NCI-H2029 (cell line): ENCODE measurements around the gene ABCG4.
A peak's percentile ranks its signal among the peaks of the same experiment; 100 is the strongest.
"Not testable (repeated sequence)": the region's sequence is repeated elsewhere in the genome, so short reads cannot be mapped to it uniquely, and the experiment has no call there.

Experiments used
- DNase-seq: peaks from one replicate; lab custom pipeline; 2025; lab: John Stamatoyannopoulos, UW

Gene ABCG4

DNA sequence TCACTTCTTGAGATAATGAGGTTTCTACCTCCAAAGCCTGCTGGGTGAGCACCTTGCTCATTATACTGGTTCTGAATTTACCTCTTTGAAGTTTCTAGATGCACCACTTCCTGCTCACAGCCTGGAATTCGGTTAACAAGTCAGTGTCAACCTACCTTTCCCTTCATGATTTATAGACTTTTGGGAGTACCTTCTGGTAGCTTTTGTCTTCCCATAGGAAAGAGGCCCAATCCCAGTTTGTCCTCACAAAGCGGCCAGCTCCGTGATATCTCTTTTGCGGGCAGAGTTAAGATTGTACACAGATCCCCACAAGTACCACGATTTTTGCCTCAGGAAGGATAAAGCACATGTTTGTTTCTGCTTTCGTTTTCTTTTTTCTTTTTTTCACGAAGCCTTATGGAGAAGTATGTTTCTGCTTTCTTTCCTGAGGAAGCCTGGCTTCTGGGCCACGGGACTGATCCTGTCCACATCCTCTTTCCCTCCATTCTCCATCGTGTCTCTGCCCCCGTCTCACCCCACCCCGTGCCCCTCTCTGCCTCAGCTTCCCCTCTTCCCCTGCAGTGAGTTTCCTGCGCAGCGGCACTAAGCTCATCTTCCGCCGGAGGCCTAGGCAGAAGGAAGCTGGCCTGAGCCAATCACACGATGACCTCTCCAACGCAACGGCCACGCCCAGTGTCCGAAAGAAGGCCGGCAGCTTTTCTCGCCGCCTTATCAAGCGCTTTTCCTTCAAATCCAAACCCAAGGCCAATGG lies 33.2 kb upstream of the ABCG4 start:
- DNase-seq = no peak

- DNase-seq = no peak
Observed at GRCh38 chr11:119116235-119116594, 32.6 kb upstream of the ABCG4 start.

GRCh38 chr11:119116601-119117000 lies 32.3 kb upstream of the ABCG4 start:
- DNase-seq = no peak

DNA sequence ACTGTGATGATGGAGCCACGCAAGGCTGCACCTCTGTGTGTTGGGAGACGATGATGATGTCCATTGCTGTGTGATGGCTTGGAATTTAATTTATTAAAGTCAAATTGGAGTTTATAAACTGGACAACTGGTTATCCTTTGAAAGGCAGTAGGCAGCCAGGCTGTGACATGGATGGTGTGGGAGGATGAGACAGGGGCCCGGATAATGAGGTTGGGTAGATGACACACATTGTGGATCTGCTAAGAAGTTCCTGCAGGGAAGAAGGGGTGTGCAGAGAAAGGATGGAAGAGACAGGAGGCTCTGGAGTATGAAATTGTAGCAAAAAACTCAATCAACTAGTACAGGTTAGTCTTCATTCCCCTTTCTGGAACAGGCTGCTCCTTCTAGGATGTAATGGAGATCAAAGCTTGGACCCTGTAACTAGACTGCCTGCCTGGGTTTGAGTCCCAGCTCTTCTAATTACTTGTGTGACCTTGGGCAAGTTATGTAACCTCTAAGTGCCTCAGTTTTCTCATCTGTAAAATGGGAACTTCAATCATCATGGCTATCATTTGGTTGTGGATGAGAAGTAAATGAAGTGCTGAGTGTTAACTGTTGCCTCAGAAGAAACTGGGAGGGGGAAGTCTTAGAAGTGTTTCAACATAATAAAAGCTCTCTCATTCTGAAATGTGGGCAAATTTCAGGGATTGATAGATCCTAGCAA lies 31.7 kb upstream of the ABCG4 start:
- DNase-seq = no peak

DNA sequence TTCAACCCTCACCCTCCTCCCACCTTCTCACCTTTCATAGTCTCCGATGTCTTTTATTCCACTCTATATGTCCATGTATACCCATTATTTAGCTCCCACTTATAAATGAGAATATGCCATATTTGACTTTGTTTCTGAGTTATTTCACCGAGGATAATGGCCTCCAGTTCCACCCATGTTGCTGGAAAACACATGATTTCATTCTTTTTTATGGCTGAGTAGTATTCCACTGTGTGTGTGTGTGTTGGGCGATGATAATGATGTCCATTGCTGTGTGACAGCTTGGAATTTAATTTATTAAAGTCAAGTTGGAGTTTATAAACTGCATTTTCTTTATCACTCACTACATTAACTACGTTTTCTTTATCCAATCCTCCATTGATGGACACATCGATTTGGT lies 30.6 kb upstream of the ABCG4 start:
- DNase-seq = no peak

- DNase-seq = no peak
Observed at GRCh38 chr11:119118946-119119345, 29.9 kb upstream of the ABCG4 start.

DNA sequence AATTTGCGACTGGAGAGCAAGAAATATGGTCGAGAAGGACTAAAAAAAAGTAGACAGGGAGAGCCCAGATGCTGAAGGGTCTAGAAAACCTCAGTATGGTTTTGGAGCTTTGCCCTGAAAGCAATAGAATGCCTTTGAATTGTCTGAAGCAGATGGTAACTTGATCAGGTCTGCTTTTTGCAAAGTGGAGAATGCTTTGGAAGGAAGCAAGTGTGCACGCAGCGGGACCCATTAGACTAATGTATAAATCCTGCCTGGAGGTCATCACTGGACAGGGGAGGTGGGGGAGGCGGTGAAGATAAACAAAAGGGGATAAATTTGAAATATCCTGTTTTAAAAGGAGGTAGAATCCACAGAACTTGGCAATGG lies 28.2 kb upstream of the ABCG4 start:
- DNase-seq = peak; percentile 12

GRCh38 chr11:119121008-119121810 lies 27.6 kb upstream of the ABCG4 start, which contains the start of gene HINFP:
Gene HINFP, plus strand, starts transcription at chr11:119121580. Its CDS starts 5,365 bp downstream, at chr11:119126945.
- DNase-seq = peak; percentile 99

GRCh38 chr11:119121811-119122124 lies 27.1 kb upstream of the ABCG4 start:
- DNase-seq = no peak

DNA sequence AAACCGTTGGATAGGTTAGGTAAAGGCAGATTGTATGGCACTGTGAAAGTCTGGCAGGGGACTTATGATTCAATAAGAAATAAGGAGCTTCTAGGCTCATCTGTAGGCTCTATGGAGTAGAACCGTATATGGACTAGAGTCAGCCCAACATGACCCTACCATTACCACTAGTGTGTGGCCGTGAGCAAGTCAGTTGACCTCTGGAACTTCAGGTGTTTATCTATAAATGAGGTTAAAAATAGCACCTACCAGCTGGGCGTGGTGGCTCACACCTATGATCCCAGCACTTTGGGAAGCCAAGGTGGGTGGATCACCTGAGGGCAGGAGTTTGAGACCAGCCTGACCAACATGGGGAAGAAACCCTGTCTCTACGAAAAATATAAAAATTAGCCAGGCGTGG lies 23.0 kb upstream of the ABCG4 start:
- no peak for DNase-seq

DNA sequence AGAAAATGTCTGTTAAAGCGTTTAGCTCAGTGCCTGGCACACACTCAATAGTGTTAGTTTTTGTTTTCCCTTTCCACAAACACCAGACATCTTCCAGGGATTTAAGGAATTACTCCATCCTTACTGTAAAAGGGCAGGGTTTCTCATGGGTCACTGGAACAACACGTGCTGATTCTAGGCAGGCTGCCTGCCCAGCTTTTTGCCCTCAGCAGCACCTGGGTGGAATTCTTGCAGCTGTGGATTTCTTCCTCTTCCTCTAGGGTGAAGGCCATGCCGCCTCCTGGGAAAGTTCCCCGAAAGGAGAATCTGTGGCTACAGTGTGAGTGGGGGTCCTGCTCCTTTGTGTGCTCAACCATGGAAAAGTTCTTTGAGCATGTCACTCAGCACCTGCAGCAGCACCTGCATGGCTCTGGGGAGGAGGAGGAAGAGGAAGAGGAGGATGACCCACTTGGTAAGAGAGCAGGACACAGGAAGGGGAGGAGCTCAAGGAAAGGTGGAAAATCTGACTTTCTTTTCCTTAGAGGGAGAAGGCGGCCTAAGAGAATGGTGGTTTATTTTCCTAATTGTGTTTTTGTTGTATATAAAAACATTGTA lies 22.1 kb upstream of the ABCG4 start:
- DNase-seq = no peak

DNA sequence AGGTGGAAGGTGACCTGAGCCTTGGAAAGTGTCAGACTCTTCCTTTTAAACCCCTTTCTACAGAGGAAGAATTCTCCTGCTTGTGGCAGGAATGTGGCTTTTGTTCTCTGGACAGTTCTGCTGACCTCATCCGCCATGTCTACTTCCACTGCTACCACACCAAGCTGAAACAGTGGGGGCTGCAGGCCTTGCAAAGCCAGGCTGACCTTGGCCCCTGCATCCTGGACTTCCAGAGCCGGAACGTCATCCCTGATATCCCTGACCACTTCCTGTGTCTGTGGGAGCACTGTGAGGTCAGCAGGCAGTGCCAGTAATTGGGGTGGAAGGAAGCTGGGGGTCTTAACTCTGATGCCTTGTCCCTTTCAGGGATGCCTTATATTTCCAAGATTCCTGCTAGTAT lies 18.2 kb upstream of the ABCG4 start:
- no peak for DNase-seq

DNA sequence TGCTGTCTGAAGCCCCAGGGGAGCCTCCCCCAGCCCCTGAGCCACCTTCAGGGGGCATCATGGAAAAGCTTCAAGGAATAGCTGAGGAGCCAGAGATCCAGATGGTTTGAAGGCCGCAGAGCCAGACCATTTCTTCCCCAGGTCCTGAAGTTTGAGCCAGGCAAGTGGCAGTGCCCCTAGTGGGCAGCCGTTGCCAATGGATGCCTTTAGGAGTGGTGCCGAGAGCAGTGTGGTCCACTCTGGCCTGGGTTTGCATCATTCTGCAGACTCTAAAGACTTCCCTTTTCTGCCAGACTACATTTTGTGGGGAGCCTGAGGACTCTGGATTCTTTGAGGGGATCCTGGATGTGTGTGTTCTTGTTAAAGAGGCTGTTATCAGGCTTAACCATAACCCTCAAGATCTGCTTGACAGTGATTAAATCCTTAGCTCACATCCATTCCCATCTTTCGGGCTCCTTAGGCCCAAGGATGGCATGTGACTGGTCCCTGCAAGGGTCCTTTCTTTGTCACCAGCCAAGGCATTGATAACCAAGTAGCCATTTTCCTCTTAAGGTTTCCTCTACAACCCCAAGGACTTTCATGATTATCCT lies 14.4 kb upstream of the ABCG4 start:
- DNase-seq = no peak

- not testable (repeated sequence) for DNase-seq
Observed at GRCh38 chr11:119139276-119139675, 9.6 kb upstream of the ABCG4 start.

DNA sequence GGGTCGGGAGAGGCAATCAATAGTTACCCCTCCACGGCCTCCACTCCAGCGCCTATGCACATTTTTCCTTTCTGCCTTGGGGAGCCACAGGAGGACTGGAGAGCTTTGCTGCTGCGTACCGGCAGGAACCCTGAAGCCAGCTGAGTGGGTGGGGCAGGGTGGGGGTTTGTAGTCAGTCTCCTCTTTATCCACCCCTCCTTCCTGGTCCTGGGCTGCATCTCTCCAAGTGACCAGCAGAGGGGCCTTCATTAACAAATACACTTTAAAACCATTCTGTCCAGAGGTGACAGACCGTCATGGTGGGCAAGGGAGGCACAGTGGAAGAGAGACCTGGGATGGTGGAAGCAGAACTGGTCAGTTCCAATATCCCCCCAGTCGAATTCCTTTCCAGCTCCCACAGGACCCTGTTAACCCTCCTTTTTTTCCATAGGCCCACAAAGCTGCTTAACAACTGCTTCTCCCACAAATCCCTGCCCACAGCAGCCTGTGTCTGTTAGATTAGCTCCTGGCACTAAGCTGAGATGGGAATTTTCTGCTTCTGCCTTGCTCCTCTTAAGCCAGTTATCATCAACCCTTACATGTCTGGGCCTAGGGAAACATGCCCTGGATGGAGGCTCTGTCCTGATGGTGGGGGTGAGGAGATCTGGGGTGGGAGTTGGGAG lies 3.9 kb upstream of the ABCG4 start:
- peak; percentile 26 for DNase-seq

GRCh38 chr11:119145551-119145950 lies 3.3 kb upstream of the ABCG4 start:
- no peak for DNase-seq

DNA sequence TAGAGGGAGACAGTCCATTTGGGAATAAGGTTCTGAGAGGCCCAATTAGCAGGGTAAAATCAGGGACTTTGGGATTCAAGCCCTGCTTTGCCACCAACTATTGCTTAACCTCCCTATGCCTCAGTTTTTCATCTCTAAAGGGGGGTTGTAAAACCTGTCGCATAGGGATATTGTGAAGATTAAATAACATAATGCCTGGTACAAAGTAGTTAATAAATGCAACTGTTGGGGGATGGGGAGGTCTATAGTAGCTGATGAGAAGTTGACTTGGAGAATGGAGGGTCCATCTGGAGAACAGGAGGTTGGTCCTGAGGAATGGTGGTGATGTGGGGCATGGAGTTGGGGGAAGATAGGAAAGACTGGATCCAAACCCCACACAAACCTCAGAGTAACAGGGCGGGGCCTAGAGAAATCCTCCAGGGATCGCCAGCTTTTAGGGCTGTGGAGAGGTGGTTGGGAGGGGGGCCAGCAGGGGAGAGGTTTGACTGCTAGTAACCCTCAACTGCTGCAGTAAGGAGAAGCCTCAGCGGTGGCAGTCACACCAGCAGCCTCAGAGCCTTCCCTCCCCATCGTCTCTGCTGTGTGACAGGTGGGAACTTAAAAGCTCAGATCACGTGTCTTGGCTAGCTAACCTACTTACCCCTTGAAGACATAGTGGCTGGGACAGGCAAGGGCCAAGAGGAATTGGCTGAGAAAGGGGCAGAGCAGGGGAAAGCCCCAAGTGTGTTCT lies 1.1 kb upstream of the ABCG4 start:
- no peak for DNase-seq

DNA sequence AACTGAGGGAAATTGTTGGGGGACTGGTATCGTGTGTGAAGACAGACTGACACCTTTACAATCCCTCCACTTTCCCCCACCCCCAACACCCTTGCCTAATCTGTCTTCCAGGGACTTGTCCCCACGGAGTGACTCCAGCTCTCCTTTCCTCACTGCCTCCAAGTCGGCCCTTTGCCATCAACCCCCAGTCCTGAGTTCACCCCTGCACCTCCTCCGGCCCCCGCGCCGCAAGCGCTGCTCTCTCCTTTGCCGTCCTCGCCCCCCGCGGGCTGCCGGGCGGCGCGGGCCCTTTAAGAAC lies 183 bp upstream of the ABCG4 start:
- DNase-seq = no peak

GRCh38 chr11:119149786-119150275 lies 979 bp downstream of the ABCG4 start:
- DNase-seq = no peak

DNA sequence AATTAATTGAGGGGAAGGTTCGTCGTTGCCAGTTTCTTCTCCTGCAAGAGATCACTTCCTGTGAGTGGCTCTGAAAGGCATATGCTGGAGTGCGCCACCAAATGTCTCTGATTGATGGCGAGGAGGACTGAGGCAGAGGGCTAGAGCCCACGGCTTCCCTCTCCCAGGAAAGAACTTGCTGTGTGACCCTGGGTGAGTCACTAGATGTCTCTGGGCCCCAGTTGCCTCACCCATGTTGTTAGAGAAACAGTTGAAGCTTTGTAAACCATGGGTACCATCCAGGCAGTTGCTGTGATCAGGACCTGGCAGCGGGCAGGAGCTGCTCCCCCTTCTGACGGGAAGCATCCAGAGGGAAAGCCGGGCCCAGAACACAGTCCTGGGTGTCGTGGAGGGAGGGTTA lies 3.2 kb downstream of the ABCG4 start:
- no peak for DNase-seq

- DNase-seq = no peak
Observed at GRCh38 chr11:119152604-119153003, 3.8 kb downstream of the ABCG4 start.
